Measurements from ENCODE around the gene INPP5F. TPM values are rescaled to one million over a fixed set of nuclear protein-coding genes. Genes with fewer than 3 reads are reported as not detected.

Gene INPP5F
- total and polyA plus RNA-seq, 9 of the 15 experiments (the other 6 are each of a cell fraction or from before 2014, with no cell fraction given) = 1.6 to 7.3 (median 6.0) TPM

DNA sequence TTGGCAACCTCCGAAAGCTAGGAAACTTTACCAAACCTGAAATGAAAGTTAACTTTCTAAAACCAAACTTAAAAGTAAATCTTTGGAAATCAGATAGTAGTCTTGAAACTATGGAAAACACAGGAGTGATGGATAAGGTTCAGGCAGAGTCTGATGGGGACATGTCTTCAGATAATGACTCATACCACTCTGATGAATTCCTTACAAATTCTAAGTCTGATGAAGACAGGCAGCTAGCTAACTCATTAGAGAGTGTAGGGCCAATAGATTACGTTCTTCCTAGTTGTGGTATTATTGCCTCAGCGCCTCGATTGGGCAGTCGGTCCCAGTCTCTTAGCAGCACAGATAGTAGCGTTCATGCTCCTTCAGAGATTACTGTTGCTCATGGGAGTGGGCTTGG, 100.9 kb downstream of the INPP5F start (continued):
- TF ChIP-seq, protein P1, sequence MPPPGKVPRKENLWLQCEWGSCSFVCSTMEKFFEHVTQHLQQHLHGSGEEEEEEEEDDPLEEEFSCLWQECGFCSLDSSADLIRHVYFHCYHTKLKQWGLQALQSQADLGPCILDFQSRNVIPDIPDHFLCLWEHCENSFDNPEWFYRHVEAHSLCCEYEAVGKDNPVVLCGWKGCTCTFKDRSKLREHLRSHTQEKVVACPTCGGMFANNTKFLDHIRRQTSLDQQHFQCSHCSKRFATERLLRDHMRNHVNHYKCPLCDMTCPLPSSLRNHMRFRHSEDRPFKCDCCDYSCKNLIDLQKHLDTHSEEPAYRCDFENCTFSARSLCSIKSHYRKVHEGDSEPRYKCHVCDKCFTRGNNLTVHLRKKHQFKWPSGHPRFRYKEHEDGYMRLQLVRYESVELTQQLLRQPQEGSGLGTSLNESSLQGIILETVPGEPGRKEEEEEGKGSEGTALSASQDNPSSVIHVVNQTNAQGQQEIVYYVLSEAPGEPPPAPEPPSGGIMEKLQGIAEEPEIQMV (tag; conservative IDR thresholded peaks at IDR 0.05; ENCODE audit: low read depth) = no peak
- TF ChIP-seq L3MBTL2 (IDR thresholded peaks at IDR 0.05) (no peak), ZFP1 (CRISPR knock-in tag; IDR thresholded peaks at IDR 0.05) (no peak), DNMT1 (IDR thresholded peaks at IDR 0.05) (no peak), SAFB2 (IDR thresholded peaks at IDR 0.05; ENCODE audit: borderline replicate concordance, low read depth, low read length, severe bottlenecking) (no peak), ZBED1 (IDR thresholded peaks at IDR 0.05) (no peak)
- TF ChIP-seq, protein P2, sequence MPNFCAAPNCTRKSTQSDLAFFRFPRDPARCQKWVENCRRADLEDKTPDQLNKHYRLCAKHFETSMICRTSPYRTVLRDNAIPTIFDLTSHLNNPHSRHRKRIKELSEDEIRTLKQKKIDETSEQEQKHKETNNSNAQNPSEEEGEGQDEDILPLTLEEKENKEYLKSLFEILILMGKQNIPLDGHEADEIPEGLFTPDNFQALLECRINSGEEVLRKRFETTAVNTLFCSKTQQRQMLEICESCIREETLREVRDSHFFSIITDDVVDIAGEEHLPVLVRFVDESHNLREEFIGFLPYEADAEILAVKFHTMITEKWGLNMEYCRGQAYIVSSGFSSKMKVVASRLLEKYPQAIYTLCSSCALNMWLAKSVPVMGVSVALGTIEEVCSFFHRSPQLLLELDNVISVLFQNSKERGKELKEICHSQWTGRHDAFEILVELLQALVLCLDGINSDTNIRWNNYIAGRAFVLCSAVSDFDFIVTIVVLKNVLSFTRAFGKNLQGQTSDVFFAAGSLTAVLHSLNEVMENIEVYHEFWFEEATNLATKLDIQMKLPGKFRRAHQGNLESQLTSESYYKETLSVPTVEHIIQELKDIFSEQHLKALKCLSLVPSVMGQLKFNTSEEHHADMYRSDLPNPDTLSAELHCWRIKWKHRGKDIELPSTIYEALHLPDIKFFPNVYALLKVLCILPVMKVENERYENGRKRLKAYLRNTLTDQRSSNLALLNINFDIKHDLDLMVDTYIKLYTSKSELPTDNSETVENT (CRISPR knock-in tag; IDR thresholded peaks at IDR 0.05) = no peak

DNA sequence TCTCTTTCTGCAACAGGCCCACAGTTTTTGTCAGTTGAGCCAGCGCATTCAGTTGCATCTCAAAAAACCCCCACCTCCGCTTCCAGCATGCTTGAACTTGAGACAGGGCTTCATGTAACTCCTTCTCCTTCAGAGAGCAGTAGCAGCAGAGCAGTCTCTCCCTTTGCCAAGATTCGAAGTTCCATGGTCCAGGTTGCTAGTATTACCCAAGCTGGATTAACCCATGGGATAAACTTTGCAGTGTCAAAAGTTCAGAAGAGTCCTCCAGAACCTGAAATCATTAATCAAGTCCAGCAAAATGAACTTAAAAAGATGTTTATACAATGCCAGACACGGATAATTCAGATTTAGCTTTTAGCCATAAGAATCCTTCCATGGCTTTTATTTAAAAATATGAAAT, 101.6 kb downstream of the INPP5F start:
- in situ Hi-C loops (cut with MboI) (no loop called here), intact Hi-C loops (cut with micrococcal nuclease) (no loop called here)
- no peak for DNase-seq (ENCODE audit: extremely low read depth in 1 of 4, low spot score in 3 of 4)
- Histone ChIP-seq H3K4me2 (ENCODE audit: insufficient read depth, low read length) (no peak overlapping the region), H3K9ac (ENCODE audit: insufficient read depth in 1 of 2, low read depth in 2 of 2, low read length in 2 of 2) (no peak overlapping the region), H3K36me3 (ENCODE audit: control insufficient read depth, insufficient read depth, low read length) (peaks cover 52% of the 10 kb centered on the region; the same call in 2 of the 3 replicates), H3K9me3 (replicated peaks; ENCODE audit: control insufficient read depth, insufficient read depth, low read depth, low read length) (no peaks in the 10 kb centered on the region), H3K4me3 (no peak overlapping the region), H3K27ac (ENCODE audit: extremely low read depth, low read depth, low read length) (no peak overlapping the region), H3K79me2 (ENCODE audit: control insufficient read depth, insufficient read depth, low read length) (no peaks in the 10 kb centered on the region), H4K20me1 (replicated peaks; ENCODE audit: control insufficient read depth, insufficient read depth, low read length) (no peaks in the 10 kb centered on the region), H3K4me1 (replicated peaks in 1 of 2; ENCODE audit: control insufficient read depth in 2 of 2, insufficient read depth in 2 of 2, low read length in 2 of 2) (no peaks in the 10 kb centered on the region), H3K9me1 (ENCODE audit: control insufficient read depth, insufficient read depth, low read length) (no peaks in the 10 kb centered on the region), H2AFZ (ENCODE audit: low read depth, low read length) (no peak overlapping the region), H3K27me3 (ENCODE audit: control insufficient read depth in 2 of 2, insufficient read depth in 2 of 2, low read length in 2 of 2) (no peaks in the 10 kb centered on the region)
- ChIA-PET POLR2A (no interaction called here), CTCF (ENCODE audit: low intra/inter-chr PET ratio) (no interaction called here)
- ATAC-seq = no peak
- TF ChIP-seq CBX3 (IDR thresholded peaks at IDR 0.05; ENCODE audit: borderline replicate concordance in 1 of 2, low read length in 2 of 2) (no peak), LCOR (CRISPR knock-in tag; IDR thresholded peaks at IDR 0.05) (no peak), ZNF197 (CRISPR knock-in tag; IDR thresholded peaks at IDR 0.05; ENCODE audit: low read depth) (no peak), CCNT2 (IDR thresholded peaks at IDR 0.05; ENCODE audit: borderline replicate concordance, extremely low read depth, insufficient read length, low read depth, low read length) (no peak), MYBL2 (IDR thresholded peaks at IDR 0.05; ENCODE audit: low read depth) (no peak), MYBL2 (CRISPR knock-in tag; IDR thresholded peaks at IDR 0.05; ENCODE audit: borderline replicate concordance) (no peak)
- TF ChIP-seq, protein P3, sequence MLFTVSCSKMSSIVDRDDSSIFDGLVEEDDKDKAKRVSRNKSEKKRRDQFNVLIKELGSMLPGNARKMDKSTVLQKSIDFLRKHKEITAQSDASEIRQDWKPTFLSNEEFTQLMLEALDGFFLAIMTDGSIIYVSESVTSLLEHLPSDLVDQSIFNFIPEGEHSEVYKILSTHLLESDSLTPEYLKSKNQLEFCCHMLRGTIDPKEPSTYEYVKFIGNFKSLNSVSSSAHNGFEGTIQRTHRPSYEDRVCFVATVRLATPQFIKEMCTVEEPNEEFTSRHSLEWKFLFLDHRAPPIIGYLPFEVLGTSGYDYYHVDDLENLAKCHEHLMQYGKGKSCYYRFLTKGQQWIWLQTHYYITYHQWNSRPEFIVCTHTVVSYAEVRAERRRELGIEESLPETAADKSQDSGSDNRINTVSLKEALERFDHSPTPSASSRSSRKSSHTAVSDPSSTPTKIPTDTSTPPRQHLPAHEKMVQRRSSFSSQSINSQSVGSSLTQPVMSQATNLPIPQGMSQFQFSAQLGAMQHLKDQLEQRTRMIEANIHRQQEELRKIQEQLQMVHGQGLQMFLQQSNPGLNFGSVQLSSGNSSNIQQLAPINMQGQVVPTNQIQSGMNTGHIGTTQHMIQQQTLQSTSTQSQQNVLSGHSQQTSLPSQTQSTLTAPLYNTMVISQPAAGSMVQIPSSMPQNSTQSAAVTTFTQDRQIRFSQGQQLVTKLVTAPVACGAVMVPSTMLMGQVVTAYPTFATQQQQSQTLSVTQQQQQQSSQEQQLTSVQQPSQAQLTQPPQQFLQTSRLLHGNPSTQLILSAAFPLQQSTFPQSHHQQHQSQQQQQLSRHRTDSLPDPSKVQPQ (CRISPR knock-in tag; IDR thresholded peaks at IDR 0.05; ENCODE audit: borderline replicate concordance) = no peak
- no TSS peak for BruUV-seq (replicated peaks)
- no peak for FAIRE-seq
- WGBS (ENCODE audit: insufficient coverage, low coverage, missing lambda C conversion rate) = 90% methylated on average over 4 of the region's 4 CpGs

Measured in K562 (cell line).